SK-N-DZ (cell line): ENCODE results near the gene TSPEAR.
"Not testable (repeated sequence)": the region's sequence is repeated elsewhere in the genome, so short reads cannot be mapped to it uniquely, and the experiment has no call there.

ENCODE experiments used
- DNase-seq: peaks from one replicate; pipeline ENCODE4 v3.0.0-alpha.2; 2015; ENCODE audit warnings: low spot score

Gene TSPEAR

DNA sequence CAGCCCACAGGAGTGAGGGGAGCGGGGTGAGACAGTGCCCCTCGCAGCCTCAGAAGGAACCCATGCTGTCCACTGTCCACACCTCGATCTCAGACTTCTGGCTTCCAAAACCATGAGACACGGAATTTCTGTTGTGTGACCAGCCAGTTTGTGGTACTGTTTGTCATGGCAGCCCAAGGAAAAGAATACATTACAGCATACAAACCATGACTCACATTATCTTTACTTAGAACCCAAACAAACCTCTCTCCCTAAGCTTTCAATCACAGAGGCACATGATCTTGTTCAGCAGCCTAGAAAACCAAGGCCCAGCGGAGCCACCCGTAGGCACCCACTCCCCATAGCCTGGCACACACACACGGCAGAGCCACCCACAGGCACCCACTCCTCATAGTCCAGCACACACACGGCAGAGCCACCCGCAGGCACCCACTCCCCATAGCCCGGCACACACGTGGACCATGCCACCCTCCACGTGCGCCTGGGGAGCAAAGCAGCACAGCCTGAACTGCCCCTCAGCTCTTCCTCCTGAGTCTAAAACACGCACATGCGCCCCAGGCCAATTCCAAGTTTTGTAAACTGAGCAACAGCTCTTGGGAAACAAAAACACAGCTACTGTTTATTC lies 138.3 kb downstream of the TSPEAR start:
- DNase-seq, result no peak

DNA sequence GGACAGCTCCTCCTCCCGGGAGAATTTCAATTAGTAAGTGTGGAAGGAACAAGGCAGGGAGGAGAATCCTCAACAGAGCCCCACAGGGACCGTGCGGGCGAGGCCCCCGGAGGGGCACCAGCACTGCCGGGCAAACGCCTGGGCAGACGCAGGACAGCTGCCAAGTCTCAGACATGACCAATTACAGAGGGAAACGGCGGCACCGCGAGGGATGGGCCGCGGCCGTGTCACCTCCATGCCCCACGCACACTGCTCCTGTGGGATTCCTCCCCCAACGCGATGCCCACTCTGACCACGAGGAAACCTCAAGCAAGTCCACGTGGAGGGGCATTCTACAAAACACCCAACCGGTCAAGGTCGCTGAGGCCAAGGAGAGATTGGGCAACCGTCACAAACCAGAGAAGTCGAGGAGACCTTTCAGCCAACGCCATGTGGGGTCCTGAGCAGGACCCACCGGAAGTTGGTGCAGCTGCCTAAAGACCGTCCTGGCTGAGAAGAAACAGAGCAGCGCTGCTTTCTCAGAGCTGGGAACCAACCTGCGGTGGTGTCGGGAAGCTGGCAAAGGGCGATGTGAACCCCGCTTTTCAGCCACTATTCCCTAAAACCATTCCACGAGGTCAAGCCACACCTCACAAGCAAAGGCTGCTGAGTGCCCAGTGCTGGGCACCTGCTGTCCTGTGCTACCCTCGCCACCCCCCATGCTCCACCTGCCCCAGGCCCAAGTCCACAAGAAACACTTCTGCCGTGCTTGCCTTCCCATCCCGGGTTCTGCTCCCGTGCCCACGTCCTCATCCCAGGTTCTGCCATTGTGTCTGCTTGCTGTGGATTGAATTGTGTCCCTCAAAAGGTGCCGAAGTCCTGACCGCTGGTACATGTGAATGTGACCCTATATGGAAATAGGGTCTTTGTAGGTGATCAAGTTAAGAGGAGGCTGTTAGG lies 139.3 kb downstream of the TSPEAR start:
- DNase-seq, result no peak

DNA sequence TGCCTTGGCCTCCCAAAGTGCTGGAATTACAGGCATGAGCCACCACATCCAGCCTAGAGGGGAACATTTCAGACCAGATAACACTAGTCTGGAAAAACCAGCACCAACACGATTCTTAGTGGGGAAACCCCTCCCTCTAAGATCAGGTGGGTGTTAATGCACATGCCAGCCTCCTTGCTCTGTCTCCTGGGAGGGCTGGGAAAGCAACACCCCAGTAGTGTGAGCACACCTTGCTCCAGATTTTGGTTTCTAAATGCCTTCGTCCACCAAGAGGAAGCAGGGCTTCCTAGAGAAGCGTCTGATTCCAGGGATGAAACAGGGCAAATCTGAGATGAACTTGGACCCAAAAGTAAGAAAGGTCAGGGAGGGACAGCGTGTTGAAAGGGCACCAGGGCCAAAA lies 140.1 kb downstream of the TSPEAR start:
- DNase-seq, result no peak

DNA sequence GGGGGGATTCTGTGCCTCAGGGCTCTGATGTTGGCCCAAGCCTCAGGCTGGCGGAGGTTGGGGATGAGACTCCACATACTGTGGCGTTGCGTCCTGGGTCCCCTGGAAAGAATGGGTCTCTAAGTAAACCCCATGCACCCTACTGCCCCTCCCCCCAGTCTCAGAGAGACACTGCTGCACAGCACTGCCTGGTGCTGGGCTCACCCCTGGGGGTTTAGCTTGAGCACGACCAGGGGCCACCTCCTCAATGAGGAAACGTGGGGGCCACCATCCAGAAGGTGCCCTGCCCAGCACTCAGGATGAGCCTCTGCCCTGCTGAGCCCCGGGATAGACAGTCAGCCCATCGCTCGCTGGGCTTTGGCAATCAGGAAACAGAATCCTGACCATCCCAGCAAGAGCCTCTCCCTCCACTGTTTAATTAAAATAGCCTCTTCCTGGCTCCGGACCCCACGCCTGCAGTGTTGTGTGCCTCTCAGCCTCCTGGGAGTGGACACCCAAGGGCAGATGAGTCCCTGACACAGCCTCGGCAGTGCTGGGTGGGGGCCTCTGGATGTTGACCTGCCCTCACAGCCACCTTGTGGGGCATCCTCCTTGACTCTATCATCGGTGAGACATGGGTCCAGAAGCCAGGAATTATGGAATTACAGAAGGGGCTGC lies 141.4 kb downstream of the TSPEAR start:
- DNase-seq, result no peak

DNA sequence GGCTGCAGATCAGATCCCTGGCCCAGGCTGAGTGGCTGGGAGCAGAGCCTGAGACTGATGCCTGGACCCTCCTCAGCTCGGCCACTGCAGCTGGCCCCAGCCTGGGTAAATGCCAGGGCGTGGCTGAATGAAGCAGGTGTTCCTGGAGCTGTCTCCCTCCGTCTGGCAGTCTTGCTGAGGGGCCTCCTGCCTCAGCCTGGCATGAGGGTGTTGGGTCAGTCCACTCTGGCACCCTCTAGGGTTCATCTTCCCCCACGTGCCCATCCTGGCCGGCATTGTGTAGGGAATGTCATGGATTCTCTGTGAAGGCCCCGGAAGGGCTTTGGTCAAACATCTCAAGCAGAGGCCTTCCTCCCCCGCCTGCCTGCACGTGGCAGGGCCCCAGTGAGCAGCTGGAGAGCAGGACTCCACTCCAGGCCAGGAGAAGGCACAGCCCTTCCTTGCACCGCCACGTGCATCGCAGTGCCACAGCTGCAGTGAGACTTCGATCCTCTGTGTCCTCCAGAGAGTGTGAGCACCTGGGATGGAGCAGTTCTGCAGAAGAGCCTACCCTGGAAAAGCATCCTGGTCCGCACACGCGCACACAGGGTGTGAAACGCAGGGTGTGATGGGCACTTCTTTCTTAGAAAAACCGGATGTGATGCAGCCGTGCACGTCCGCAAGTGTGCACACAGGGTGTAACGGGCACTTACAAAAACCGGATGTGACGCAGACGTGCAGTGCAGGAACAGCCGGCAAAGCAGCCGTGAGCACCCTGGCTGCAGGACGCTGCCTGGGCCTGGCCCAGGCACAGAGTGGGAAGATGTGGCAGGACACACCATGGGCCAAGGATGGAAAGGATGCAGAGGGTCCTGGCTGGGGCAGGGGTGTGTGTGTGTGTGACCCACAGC lies 142.5 kb downstream of the TSPEAR start:
- no peak for DNase-seq

DNA sequence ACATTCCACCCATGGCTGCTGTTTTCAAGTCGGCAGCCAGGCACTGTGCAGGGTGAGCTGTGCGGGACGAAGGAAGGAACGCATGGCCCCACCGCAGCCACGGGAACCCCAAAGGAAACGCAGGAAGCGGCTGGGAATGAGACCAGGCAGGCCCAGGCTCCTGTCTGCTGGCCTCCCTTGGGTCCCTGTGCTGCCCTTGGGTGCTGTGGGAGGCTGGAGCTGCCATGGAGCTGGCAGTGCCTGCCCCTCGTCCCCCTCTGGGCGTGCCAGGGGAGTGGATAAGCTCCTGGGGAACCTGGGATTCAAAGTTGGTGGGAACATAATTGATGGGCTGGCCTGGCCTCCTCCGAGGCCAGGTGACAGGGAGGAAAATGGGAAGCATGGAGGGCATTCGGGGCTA lies 143.1 kb downstream of the TSPEAR start:
- DNase-seq, result no peak

DNA sequence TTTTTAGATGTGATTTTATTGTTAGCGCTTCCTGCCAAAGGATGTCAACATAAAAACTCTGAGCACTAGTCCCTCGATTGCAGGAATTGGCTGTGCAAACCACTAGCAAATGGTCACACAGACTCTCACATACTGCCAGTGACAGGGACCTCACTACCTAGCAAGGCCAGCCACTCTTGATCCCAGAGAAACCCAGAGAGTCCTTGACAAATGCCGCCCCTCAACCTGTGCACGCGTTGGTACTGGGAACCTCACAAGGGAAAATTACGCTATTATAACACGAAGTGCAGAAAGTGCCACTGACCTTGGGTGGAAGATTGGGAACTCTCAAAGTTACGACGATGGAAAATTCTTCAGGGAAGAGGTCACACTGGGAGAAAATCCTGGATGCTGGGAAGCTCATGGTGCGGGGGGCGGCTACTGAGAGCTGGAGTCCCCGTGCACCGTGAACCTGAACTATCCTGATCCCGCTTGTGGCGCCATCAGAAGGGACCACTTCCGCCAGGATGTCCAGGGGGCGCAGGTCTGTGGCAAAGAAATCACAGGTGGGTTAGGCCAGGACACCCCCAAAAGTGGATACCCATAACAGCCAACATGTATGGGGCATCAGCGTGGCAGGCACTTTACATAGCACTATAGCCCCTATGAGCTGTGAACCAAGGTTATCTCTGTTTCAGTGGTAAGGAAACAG lies 143.7 kb downstream of the TSPEAR start:
- DNase-seq, result no peak

DNA sequence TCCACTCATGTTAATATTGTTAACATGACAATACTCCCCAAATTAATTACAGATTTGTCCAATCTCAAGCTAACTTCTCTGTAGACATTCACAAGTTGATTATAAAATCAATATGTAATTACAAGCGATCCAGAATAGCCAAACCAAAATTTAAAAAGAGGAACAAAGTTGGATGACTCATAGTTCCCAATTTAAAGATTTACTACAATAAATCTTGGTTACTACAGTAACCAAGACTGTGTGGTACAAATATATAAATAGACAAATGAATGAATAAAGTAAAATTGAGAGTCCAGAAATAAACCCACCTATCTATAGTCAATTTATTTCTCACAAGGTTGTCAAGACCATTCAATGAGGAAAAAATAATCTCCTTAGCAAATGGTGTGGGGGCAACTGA lies 145.0 kb downstream of the TSPEAR start:
- DNase-seq, result no peak

DNA sequence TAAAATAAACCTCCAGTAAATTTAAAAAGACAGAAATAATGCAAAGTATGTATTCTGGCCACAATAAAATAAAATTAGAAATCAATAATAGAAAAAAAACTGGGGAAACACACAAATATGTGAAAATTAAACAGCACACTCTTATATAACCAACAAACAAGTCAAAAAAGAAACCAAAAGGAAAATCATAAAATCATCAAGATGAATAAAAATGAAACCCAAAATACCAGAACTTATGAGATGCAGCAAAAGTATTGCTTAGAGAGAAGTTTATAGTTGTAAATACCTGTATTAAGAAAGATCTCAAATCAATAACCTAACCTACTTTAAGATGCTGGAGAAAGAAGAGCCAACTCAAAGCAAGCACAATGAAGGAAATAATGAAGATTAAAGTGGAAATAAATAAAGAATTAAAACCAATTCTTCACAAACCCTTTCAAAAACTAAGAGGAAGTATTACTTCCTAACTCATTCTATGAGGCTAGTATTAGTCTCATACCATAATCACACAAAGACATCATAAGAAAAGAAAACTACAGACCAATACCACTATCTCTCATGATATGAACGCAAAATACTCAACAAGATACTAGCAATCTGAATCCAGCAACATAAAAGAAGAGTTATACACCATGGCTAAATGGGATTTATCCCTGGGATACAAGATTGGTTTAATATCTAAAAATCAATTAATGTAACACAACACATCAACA lies 146.3 kb downstream of the TSPEAR start:
- no peak for DNase-seq

DNA sequence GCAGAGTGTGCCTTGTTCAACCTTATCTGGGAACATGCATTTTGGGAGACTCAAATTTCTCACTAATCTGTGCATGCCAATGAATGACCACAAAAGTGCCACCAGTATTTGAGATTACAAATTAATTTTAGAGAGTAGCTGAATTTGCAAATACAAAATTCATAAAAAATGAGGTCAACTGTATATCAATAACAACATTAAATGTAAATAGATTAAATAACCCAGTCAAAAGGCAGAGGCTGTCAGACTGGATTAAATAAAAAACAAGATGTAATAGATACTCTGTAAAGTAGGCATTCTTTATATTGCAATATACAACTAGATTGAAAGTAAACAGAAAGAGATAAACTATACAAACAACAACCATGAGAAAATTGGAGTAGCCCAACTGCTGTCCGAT lies 147.3 kb downstream of the TSPEAR start:
- DNase-seq, result no peak

DNA sequence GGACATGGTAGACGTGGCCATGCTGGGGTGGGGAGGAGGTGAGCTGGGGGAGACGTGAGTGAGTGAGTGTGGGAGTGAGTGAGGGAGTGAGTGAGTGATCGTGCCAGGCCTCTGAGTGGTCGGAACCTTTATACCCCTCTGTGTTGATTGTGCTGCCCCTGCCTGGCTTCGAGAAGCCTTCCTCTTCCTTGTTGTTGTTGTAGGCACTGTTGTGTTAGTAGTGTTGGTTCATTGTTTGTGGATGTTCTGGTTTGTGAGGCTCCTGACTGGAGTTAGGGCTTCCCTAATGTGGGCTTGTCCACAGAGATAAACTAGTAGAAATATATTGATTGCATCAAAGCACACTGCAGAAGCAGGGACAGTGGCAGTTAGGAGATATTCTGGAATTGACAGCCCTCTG lies 152.7 kb downstream of the TSPEAR start, which contains the start of gene KRTAP10-3:
Gene KRTAP10-3 (minus strand): TSS at position 101 of the 400 bp plus-strand sequence. CDS start 80 bp downstream, at position 21.
- DNase-seq, result no peak

DNA sequence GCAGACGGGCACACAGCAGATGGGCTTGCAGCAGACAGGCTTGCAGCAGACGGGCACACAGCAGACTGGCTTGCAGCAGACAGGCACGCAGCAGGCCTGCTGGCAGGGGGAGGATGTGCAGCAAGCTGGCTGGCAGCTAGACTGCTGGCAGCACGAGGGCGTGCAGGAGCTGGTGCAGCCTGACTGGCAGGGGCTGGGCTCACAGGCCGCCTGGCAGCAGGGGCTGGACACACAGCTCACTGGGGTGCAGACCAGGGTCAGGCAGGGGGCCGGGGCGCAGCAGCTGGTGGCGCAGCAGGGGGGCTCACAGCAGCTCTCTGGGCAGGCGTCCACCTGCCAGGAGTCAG lies 153.1 kb downstream of the TSPEAR start:
- DNase-seq, result not testable (repeated sequence)

DNA sequence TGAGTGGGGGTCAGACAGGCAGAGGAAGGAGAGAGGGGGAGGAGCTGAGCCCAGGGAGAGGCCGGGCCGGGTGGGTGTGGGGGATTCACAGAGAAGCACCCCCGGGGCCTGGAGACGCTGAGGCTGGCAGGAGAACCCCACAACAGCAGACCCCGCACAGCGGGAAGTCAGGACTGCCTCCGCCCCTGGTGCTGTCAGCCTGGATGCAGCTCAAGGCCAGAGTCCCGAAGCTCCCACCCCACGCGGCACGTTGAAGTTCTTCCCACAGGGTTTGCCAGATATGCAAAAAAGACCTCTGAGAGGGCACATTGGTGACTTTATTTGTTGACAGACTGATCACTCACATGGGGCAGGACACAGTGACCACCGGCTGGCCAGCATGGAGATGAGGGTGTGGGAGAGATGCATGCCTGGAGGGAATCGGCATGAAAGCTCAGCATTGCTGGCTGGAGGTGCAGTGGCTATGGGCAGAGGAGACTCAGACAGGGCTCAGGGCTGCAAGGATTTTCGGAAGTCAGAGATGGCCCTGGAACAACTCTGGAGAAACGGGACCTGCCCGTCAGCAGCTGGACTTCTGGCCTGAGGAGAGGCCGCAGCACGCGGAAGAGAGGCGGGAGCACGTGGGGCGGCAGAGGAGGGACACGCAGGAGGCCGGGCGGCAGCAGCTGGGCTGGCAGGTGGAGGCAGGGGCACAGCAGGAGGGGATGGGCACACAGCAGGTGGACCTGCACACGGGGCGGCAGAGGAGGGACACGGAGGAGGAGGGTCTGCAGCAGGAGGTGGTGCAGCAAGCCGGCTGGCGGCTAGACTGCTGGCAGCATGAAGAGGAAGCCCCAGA lies 153.7 kb downstream of the TSPEAR start:
- DNase-seq, result no peak

DNA sequence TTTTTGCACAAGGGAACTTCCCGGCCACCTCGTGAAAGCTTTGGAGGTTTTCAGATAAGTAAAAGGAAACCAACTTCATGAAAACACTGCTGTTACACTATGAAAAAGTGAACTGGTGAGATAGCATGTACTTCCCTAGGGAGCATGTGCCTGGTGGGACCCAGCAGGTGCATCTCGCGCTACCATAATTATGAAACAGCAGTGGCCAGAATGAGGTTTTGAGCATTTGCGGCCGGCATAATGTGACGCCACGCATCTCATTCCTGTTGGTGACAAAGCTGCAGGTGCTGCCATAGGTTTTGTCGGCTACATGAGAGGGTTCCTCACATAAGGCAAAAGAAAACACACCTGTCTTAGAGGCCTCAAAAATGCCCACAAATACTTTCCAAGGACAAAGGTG lies 154.5 kb downstream of the TSPEAR start:
- DNase-seq, result no peak

DNA sequence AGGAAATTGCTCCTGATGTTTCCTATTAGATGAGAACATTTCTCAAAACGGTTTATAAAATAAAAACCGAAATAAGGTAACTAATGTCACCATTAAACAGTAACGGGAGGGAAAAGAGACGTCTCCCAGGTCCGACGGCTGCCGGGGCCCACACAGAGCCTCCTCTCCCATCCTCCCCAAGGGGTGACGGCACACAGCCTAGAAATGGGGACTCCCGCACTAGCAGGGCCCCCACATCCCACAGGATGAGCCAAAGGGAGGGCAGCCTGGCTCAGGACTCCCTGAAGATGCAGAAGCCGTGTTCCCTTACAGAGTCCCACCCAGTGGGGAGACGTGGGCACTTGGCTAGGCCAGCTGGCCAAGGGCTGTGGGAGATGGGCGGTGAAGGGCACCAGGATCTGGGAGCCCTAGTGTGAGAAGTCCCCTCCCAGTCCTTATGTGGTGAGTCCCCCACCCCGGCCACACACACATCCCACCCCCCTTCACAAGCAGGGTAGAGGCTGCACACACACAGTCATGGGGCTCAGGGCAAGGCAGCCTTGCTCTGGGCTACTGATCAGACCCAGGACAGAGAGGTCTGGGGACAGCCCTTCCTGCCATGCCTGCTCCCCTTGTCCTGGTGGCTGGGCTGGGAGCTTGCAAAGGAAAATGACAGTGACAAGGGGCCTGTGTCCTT lies 156.0 kb downstream of the TSPEAR start:
- no peak for DNase-seq

DNA sequence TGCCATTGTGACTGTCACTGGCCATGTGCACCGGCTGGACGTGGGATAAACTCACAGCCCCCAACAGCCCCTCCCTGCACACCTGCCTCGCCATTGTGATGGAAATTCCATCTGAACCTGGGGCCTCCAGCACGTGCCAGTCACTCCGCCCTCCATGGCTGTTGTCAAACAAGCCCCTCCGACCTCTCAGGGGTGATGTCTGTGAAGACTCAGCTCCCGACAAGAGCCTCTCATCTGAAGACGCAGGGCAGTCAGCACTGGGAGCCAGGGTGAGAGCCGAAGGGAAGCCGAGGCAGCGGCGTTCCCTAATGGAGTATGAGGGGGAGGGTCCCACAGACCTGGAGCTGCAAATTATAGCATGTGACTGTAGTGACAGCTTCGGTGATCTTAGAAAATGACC lies 158.7 kb downstream of the TSPEAR start:
- no peak for DNase-seq

DNA sequence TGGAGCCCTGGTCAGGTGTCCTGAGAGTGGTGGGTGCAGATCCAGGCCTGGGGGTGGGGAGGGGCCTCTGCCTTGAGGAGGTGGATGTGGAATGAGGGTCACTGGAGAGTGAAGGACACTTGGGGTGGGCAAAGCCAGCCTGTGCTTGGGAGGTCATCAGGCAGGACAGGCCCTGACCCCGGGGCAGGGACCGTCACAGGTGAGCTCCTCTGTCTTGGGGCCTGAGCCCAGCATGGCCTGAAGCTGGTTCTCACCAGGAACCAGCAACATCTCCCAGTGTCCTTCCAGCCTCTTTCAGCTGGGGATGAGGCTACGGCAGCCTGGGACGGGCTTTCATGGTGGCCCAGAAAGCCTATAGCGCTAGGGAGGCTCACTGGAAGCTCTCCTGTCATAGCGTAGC lies 159.2 kb downstream of the TSPEAR start:
- DNase-seq, result no peak

DNA sequence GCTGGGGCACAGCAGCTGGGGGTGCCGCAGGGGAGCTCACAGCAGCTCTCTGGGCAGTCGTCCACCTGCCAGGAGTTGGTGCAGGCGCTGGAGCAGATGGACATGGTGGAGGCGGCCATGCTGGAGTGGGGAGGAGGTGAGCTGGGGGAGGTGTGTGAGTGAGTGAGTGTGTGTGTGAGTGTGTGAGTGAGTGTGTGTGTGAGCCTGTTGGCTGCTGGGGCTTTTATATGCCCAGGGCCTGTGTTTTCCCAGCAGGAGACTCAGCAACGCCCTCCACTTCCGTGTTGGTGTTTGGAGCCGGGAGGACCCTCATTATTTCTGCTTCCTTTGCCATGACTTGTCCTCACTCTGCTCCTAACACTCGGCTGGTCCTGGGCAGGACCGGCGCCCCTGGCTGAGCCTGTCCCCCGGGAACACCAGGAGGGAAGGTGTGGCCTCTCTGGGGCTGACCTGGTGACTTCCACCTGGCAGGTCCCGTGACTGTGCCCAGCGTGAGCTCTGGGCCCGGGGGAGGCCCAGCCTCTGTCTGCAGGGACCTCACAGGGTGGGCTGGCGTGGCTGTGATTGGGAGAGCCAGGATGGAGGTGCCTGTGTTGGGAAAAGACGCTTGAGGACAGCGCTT lies 159.9 kb downstream of the TSPEAR start, which contains the start of gene KRTAP10-2:
Gene KRTAP10-2 (minus strand): TSS at position 166 of the 622 bp plus-strand sequence. CDS start 47 bp downstream, at position 119.
- no peak for DNase-seq
